GM21737 (cell line): Measurements from ENCODE around the gene MARCHF10.

Experiments used
- ATAC-seq: cut with Tn5 transposase; IDR thresholded peaks from one replicate; pipeline ENCODE4 v1.9.1; 2021; ENCODE audit warnings: mild to moderate bottlenecking, moderate library complexity; ENCODE audit not compliant: unreplicated experiment

MARCHF10 gene

GRCh38 chr17:62720126-62720850, 87.8 kb downstream of the MARCHF10 start:
- no peak for ATAC-seq

GRCh38 chr17:62719586-62719985, 88.5 kb downstream of the MARCHF10 start:
- no peak for ATAC-seq

- no peak for ATAC-seq
Measured at GRCh38 chr17:62718429-62718828, 89.7 kb downstream of the MARCHF10 start.

GRCh38 chr17:62717889-62718288, 90.2 kb downstream of the MARCHF10 start:
- no peak for ATAC-seq

- no peak for ATAC-seq
Measured at GRCh38 chr17:62717589-62717855, 90.6 kb downstream of the MARCHF10 start.

- no peak for ATAC-seq
Measured at GRCh38 chr17:62716834-62717588, 91.1 kb downstream of the MARCHF10 start.

GRCh38 chr17:62715882-62716390, 92.2 kb downstream of the MARCHF10 start:
- ATAC-seq, result no peak

- ATAC-seq, result no peak
Measured at GRCh38 chr17:62714016-62714777, 93.9 kb downstream of the MARCHF10 start.

- no peak for ATAC-seq
Measured at GRCh38 chr17:62713086-62713881, 94.8 kb downstream of the MARCHF10 start.

- ATAC-seq, result no peak
Measured at GRCh38 chr17:62712171-62712581, 95.9 kb downstream of the MARCHF10 start.

GRCh38 chr17:62708587-62708986, 99.5 kb downstream of the MARCHF10 start:
- ATAC-seq, result no peak

- ATAC-seq, result no peak
Measured at GRCh38 chr17:62707425-62707739, 100.7 kb downstream of the MARCHF10 start.

GRCh38 chr17:62706598-62707424, 101.3 kb downstream of the MARCHF10 start:
- ATAC-seq, result no peak

GRCh38 chr17:62705778-62706597, 102.1 kb downstream of the MARCHF10 start:
- ATAC-seq, result no peak

GRCh38 chr17:62705156-62705777, 102.8 kb downstream of the MARCHF10 start:
- no peak for ATAC-seq

- ATAC-seq, result no peak
Measured at GRCh38 chr17:62704381-62704971, 103.6 kb downstream of the MARCHF10 start.

GRCh38 chr17:62703776-62704380, 104.2 kb downstream of the MARCHF10 start:
- ATAC-seq, result peak; percentile 82

- ATAC-seq, result no peak
Measured at GRCh38 chr17:62703261-62703775, 104.8 kb downstream of the MARCHF10 start.
